Dedifferentiated amniotic fluid mesenchymal stem cell (primary cell): ENCODE data around the gene HNF1B.

Experiments
- DNase-seq: peaks from one replicate; pipeline ENCODE4 v3.0.0-alpha.2; 2016; ENCODE audit errors: extremely low spot score

The HNF1B gene

DNA sequence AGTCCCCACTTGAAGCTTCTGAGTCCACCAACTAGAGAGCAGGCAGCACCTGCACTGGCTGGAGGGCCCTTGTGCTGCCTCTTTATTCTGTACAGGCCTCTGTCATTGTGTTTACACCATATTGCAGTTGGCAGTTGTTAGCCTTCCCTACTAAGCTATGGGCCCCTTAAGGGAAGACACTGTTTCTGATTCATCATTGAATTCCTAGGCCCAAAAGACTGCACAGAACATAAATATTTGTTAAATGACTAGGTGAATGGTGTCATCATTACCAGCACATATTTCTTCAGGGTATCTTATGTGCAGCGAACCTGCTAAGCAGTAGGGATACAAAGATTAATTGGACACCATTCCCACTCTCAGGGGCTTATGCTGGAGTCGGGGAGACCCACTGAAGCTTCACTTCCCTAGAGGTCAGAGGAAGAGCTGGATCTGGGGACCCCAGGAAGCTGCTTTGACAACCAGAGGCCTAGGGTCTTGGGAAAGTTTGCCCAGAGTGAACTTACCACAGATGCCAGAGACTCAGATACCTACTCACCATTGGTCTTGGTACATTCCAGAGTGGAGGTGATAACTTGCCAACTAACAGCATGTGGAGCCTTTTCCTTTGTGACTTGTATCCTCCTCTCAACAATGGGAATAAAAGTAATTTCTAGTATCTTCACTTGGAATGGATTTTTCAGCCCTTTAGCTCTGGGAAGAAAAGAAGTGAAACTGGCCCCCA is 72.9 kb downstream of the HNF1B start:
- DNase-seq = peak; percentile 83

DNA sequence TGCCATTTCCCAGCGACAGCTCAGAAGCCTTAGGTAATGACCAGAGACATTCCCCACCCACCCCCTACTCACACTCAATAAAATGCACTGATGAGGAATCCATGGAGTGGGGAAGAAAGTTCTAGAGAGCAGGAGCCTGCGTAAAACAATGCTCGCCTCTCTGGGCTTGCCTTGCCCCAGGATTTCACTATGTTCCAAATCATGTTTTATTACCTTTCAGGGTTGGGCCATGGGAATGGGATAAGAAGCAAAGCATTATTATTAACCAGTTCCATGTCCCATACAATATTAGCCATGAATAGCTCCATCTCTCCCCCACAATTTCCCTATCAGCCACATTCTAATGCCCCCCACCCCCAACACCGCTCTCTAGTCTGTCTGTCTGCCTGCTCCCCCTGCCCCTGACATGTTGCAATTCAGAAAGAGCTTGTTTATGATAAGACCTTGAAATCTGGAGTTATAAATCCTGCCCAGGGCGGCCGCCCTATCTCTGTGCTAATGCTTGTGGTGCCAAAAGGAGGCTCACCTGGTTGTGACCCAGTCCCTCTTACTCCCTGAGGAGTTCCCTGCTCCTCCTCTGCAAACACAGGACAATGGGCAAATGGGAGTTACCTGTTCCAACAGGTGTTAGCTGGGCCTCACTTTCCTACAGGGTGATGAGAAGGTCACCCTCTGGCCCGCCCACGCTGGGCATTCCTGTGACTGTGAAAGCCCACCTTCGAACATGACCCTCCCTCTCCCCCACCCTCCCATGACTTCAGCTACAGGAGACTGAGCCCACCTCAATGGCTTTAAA is 73.6 kb downstream of the HNF1B start:
- no peak for DNase-seq

DNA sequence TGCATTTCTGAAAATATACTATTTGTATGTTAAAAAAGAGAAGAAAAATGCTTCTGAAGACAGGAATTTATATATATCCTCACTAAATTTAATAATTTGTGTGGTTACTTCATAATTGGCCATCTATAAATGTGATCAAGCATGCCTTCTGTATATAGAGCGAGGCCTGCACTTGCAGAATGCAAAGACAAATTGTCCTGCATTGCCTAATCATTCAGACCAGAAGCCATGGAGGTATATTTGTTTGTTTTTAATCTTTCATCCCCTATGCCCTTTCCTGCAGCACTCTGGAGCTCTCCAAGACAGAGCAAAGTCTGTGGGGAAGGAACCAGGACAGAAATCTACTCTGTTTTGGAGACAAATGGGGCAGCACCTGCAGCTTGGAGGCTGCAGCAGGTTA is 77.8 kb downstream of the HNF1B start:
- no peak for DNase-seq

- no peak for DNase-seq
Measured at GRCh38 chr17:37664214-37664613, 80.6 kb downstream of the HNF1B start.

- no peak for DNase-seq
Measured at GRCh38 chr17:37662353-37662752, 82.5 kb downstream of the HNF1B start.

- no peak for DNase-seq
Measured at GRCh38 chr17:37661400-37662014, 83.4 kb downstream of the HNF1B start.

DNA sequence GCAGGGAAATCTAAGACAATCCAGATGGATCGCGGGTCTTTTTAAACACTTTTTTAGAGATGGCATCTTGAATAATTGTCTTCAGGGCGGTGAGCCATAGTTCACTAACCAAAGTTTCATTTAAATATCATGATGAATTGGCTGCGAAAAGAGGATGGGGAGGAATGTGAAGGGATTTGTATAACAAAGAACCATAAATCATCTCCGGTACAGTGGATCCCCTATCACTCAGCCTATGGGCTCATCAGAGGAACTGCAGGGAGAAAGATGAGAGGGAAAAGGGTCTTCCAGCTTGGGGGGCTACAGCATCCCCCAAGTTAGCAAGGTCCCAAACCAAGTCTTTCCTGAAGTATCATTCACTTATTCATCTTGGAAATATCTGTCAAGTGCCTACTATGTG is 84.9 kb downstream of the HNF1B start:
- DNase-seq = no peak

GRCh38 chr17:37657202-37657601 is 87.7 kb downstream of the HNF1B start:
- DNase-seq = no peak

GRCh38 chr17:37651849-37652248 is 93.0 kb downstream of the HNF1B start:
- DNase-seq = no peak

GRCh38 chr17:37650419-37651003 is 94.3 kb downstream of the HNF1B start:
- DNase-seq = peak; percentile 67

GRCh38 chr17:37648555-37648954 is 96.3 kb downstream of the HNF1B start:
- DNase-seq = peak; percentile 25

GRCh38 chr17:37647856-37648255 is 97.0 kb downstream of the HNF1B start:
- no peak for DNase-seq

DNA sequence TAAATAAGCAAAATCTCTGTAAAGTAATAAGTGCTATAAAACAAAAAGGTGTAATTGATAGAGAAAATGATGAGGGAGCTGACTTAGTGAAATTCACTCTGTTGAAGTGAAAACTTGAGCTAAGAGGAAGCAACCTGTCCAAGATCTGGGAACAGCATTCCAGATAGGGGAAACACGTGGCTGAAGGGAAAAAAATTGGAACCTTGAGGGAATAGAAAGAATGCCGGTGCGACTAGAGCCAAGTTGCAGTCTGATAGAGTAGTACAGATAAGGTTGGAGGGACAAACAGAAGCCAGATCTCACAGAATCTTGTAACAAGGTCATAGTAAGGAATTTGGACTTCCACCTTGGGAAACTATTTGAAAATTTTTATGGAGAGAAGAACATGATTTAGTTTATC is 101.0 kb downstream of the HNF1B start:
- DNase-seq = no peak

DNA sequence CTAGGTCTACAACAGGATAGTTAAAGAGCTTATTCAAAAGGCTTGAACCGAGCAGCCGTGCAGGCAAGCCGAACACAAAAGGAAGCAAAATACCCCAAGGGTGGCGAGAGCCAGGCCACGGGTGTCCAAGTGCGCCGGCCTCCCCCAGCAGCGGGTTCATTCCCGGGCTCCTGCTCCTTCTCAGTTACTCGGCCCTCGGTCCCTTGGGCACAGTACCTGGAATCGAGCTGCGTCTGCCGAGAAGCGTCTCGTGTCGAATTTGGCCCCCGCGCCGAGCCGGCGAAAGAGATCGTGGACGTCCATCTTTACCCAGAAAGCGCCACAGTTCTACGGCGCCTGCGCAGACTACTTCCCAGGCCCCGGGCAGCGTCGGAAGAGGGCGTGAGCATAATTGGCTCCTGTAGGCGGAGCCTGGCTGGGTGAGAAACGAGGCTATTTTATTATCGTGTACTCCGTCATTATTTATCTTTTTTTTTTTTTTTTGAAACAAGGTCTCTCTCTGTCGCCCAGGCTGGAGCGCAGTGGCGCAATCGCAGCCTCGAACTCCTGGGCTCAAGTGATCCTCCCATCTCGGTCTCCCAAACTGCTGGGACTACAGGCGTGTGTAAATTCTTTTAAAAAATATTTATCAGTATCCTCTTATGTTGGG is 101.6 kb downstream of the HNF1B start, which contains the start of gene DDX52:
Gene DDX52, minus strand, starts transcription at position 329 of the 649 bp plus-strand sequence. Its CDS starts 26 bp downstream, at position 303.
- DNase-seq = peak; percentile 91

GRCh38 chr17:37642681-37643080 is 102.2 kb downstream of the HNF1B start:
- peak; percentile 15 for DNase-seq

DNA sequence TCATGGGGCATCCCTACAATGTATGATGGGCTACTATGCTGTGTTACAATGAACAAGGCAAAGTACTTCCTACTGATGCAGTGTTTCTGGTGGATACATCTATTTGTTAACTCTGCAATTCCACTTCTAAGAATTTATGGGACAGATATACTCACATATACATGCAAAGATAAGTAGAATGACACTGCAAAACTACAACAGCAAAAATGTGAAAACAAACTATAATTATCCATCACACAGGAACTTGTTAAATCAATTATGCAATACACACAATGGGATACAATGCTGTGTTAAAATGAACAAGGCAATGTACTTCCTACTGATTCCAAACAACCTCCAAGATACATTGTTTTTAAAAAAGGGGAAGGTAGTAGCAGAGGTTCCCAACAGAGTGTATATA is 104.8 kb downstream of the HNF1B start:
- no peak for DNase-seq

DNA sequence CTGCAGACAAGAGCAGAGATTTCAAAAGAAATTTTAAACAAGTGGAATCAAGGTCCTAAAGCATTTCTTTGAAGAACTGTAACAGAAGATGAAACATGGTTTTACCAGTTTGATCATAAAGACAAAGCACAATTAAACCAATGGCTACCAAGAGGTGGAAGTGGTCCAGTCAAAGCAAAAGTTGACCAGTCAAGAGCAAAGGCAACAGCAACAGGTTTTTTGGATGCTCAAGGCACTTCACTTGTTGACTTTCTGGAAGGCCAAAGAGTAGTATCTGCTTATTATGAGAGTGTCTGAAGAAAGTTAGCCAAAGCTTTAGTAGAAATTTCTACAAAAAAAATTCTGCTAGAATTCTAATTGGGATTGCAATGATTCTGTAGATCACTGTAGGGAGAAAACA is 106.9 kb downstream of the HNF1B start:
- no peak for DNase-seq
